OCI-LY1 (cell line): ENCODE results near the gene RFX8.

Experiments used
- H2AFZ ChIP-seq: fragments of 200-600 bp; sonication (generic), shearing (Covaris generic); 2 replicates; pipeline ENCODE4 v1.6.0; 2014; ENCODE audit warnings: antibody characterized with exemption, mild to moderate bottlenecking, low read length
- H3F3A ChIP-seq: fragments of 200-600 bp; sonication (generic), shearing (Covaris generic); 2 replicates; pipeline ENCODE4 v1.6.0; 2014; ENCODE audit warnings: mild to moderate bottlenecking, antibody characterized with exemption, low read length, moderate library complexity; ENCODE audit not compliant: insufficient read depth
- H3K27ac ChIP-seq: fragments of 200-600 bp; sonication (generic); 2 replicates; pipeline ENCODE4 v1.5.1; 2014; ENCODE audit warnings: low read length, mixed run types, mild to moderate bottlenecking, low read depth; ENCODE audit not compliant: poor library complexity, severe bottlenecking
- H3K27me3 ChIP-seq: fragments of 200-600 bp; sonication (generic); 2 replicates; pipeline ENCODE4 v1.6.0; 2014; ENCODE audit warnings: antibody characterized with exemption, mild to moderate bottlenecking, low read length, moderate library complexity; ENCODE audit not compliant: insufficient read depth
- H3K36me3 ChIP-seq: fragments of 200-600 bp; sonication (generic); 2 replicates; pipeline ENCODE4 v1.6.1; 2014; ENCODE audit warnings: mild to moderate bottlenecking, antibody characterized with exemption, low read length, moderate library complexity, mixed read lengths; ENCODE audit not compliant: insufficient read depth
- H3K4me1 ChIP-seq: fragments of 200-600 bp; sonication (generic); 2 replicates; pipeline ENCODE4 v1.5.1; 2014; ENCODE audit warnings: mild to moderate bottlenecking, low read length, moderate library complexity; ENCODE audit not compliant: insufficient read depth, severe bottlenecking
- H3K4me2 ChIP-seq: fragments of 200-600 bp; sonication (generic), shearing (Covaris generic); 2 replicates; pipeline ENCODE4 v1.6.1; 2014; ENCODE audit warnings: low read length
- H3K4me3 ChIP-seq: fragments of 200-600 bp; sonication (generic); 2 replicates; pipeline ENCODE4 v1.5.1; 2014; ENCODE audit warnings: low read length, low read depth, mild to moderate bottlenecking, mixed read lengths; ENCODE audit not compliant: poor library complexity, severe bottlenecking
- H3K79me2 ChIP-seq: fragments of 200-600 bp; shearing (Covaris generic); 2 replicates; pipeline ENCODE4 v1.6.1; 2016; ENCODE audit warnings: mixed run types, low read length, mixed read lengths; ENCODE audit not compliant: insufficient read depth
- H3K9ac ChIP-seq: fragments of 200-600 bp; sonication (generic), shearing (Covaris generic); 2 replicates; pipeline ENCODE4 v1.6.1; 2014; ENCODE audit warnings: mild to moderate bottlenecking, low read length, mixed read lengths
- H3K9me2 ChIP-seq: fragments of 200-600 bp; sonication (generic), shearing (Covaris generic); 2 replicates; pipeline ENCODE4 v1.6.1; 2014; ENCODE audit warnings: low read depth, mild to moderate bottlenecking, low read length, mixed read lengths
- H3K9me3 ChIP-seq: fragments of 200-600 bp; shearing (Covaris generic); 2 replicates; pipeline ENCODE4 v1.6.1; 2014; ENCODE audit warnings: low read length, mixed read lengths
- H4K20me1 ChIP-seq: fragments of 200-600 bp; sonication (generic), shearing (Covaris generic); 2 replicates; pipeline ENCODE4 v1.6.0; 2016; ENCODE audit warnings: mild to moderate bottlenecking, low read length; ENCODE audit not compliant: insufficient read depth
- EZH2 ChIP-seq: fragments of 200-600 bp; sonication (generic), shearing (Covaris generic); IDR thresholded peaks from 2 replicates; pipeline ENCODE4 v1.8.0; 2017; ENCODE audit warnings: borderline replicate concordance, mixed run types, mild to moderate bottlenecking, antibody characterized with exemption, low read length, moderate library complexity, mixed read lengths
- TF ChIP-seq, protein P1 (sequence below): fragments of 200-600 bp; sonication (generic), shearing (Covaris generic); IDR thresholded peaks from 2 replicates; pipeline ENCODE4 v1.5.1; 2017; ENCODE audit warnings: mild to moderate bottlenecking, antibody characterized with exemption, low read length, moderate library complexity, mixed read lengths

RFX8 gene

GRCh38 chr2:101361522-101361921, 113.4 kb downstream of the RFX8 start:
- no peak overlapping the region for H3K9ac ChIP-seq
- H3K4me1 ChIP-seq = no peaks in the 10 kb centered on the region
- H3K27me3 ChIP-seq = no peaks in the 10 kb centered on the region
- H3K36me3 ChIP-seq = no peaks in the 10 kb centered on the region
- no peak overlapping the region for H3K4me3 ChIP-seq
- no peak overlapping the region for H3K27ac ChIP-seq
- no peaks in the 10 kb centered on the region for H3K9me2 ChIP-seq
- no peak overlapping the region for H3K4me2 ChIP-seq
- H2AFZ ChIP-seq = no peak overlapping the region
- no peaks in the 10 kb centered on the region for H4K20me1 ChIP-seq
- H3K79me2 ChIP-seq = no peaks in the 10 kb centered on the region
- H3K9me3 ChIP-seq = no peaks in the 10 kb centered on the region
- no peaks in the 10 kb centered on the region for H3F3A ChIP-seq
- TF ChIP-seq EZH2 = no peak
- TF ChIP-seq, protein P1, sequence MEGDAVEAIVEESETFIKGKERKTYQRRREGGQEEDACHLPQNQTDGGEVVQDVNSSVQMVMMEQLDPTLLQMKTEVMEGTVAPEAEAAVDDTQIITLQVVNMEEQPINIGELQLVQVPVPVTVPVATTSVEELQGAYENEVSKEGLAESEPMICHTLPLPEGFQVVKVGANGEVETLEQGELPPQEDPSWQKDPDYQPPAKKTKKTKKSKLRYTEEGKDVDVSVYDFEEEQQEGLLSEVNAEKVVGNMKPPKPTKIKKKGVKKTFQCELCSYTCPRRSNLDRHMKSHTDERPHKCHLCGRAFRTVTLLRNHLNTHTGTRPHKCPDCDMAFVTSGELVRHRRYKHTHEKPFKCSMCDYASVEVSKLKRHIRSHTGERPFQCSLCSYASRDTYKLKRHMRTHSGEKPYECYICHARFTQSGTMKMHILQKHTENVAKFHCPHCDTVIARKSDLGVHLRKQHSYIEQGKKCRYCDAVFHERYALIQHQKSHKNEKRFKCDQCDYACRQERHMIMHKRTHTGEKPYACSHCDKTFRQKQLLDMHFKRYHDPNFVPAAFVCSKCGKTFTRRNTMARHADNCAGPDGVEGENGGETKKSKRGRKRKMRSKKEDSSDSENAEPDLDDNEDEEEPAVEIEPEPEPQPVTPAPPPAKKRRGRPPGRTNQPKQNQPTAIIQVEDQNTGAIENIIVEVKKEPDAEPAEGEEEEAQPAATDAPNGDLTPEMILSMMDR = no peak

DNA sequence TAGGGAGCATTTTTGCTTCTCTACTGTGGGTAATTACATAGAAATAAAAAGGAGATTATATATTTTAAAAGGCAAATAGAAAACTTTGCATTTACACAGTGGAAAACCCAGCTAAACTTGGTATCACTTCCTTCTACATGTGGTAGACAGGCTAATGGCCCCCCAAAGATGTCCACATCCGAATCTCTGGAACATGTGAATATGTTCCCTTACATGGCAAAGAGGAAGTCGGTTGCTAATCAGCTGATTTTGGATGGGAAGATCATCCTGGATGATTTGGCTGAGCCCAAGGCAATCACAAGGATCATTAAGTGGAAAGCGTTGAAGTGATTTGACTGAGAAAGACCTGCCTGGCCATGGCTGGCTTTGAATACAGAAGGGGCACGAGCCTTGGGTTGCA, 113.8 kb downstream of the RFX8 start:
- Histone ChIP-seq H3K9me3 (no peaks in the 10 kb centered on the region), H4K20me1 (no peaks in the 10 kb centered on the region), H3K36me3 (no peaks in the 10 kb centered on the region), H3K4me2 (no peak overlapping the region), H3K4me3 (no peak overlapping the region), H3K9me2 (no peaks in the 10 kb centered on the region), H3K9ac (no peak overlapping the region), H3K79me2 (no peaks in the 10 kb centered on the region), H2AFZ (no peak overlapping the region), H3F3A (no peaks in the 10 kb centered on the region), H3K27ac (no peak overlapping the region), H3K4me1 (no peaks in the 10 kb centered on the region), H3K27me3 (no peaks in the 10 kb centered on the region)
- no peak for TF ChIP-seq EZH2
- TF ChIP-seq, protein P1 = no peak

DNA sequence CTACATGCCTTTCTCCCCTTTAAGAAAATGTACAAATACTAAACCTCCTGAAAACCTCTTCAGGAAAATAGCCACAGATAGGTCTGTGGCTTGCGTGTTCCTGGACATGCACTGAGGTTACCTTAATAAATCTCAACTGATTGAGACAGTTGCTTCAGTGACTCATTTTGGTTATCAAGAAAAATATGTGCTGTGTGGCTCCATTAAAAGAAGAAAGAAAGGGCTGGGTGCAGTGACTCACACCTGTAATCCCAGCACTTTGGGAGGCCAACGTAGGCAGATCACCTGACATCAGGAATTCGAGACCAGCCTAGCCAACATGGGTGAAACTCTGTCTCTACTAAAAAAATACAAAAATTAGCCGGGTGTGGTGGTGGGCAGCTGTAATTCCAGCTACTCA, 114.7 kb downstream of the RFX8 start:
- Histone ChIP-seq H3K79me2 (no peaks in the 10 kb centered on the region), H3K27ac (no peak overlapping the region), H4K20me1 (no peaks in the 10 kb centered on the region), H3K9me2 (no peaks in the 10 kb centered on the region), H3F3A (no peaks in the 10 kb centered on the region), H3K9ac (no peak overlapping the region), H3K4me2 (no peak overlapping the region), H3K36me3 (no peaks in the 10 kb centered on the region), H3K27me3 (no peaks in the 10 kb centered on the region), H3K9me3 (no peaks in the 10 kb centered on the region), H3K4me1 (no peaks in the 10 kb centered on the region), H3K4me3 (no peak overlapping the region), H2AFZ (no peak overlapping the region)
- no peak for TF ChIP-seq EZH2
- TF ChIP-seq, protein P1 = no peak
